AG04450 (cell line): ENCODE measurements around the gene CAPN12. TPM values are rescaled to one million over a fixed set of nuclear protein-coding genes. Genes with fewer than 3 reads are reported as not detected.

Experiments used
- CTCF ChIA-PET: fragments of 300-600, 350-600 bp; formaldehyde crosslinking; extraction: SDS; loops from one replicate; lab custom pipeline; 2022; ENCODE audit warnings: antibody characterized with exemption, inconsistent platforms; lab: Charles Lee
- POLR2A ChIA-PET: fragments of 350-600 bp; formaldehyde crosslinking; extraction: SDS; loops from one replicate; lab custom pipeline; 2021; ENCODE audit warnings: antibody characterized with exemption, inconsistent platforms; lab: Yijun Ruan, JAX
- DNase-seq: peaks from one replicate; pipeline ENCODE4 v3.0.0-alpha.2; 2011; ENCODE audit warnings: low read depth, low spot score
- H3K27ac ChIP-seq: one replicate; pipeline ENCODE4 v1.5.1; 2012; ENCODE audit warnings: low read depth, low read length, control low read depth
- H3K27me3 ChIP-seq: one replicate; pipeline ENCODE4 v1.6.0; 2012; ENCODE audit warnings: low read length; ENCODE audit not compliant: control insufficient read depth, insufficient read depth
- H3K4me3 ChIP-seq: 2 replicates; pipeline ENCODE4 v1.5.1; 2011; ENCODE audit warnings: mild to moderate bottlenecking, low read depth, low read length, control low read depth
- H3K9me3 ChIP-seq: 2 replicates; pipeline ENCODE4 v1.5.1; 2012; ENCODE audit warnings: low read length; ENCODE audit not compliant: control insufficient read depth, insufficient read depth
- CTCF ChIP-seq: IDR thresholded peaks from 2 replicates; pipeline ENCODE4 v1.5.1; 2011; ENCODE audit warnings: low read depth, low read length, control low read depth, inconsistent platforms
- polyA plus RNA-seq: library from polyadenylated mRNA; depleted of rRNA; stranded (reverse); fragments of >200 nt; gene quantifications from 2 replicates; pipeline ENCODE4 v1.2.3, GENCODE V29; 2011

CAPN12 gene
- polyA plus RNA-seq, 1 experiment, result 0.69 TPM

GRCh38 chr19:38706792-38707511 is 37.3 kb downstream of the CAPN12 start:
- Histone ChIP-seq H3K27me3 (no peaks in the 10 kb centered on the region), H3K9me3 (no peaks in the 10 kb centered on the region; the same call in 1 of the 2 replicates), H3K27ac (peak overlapping the region; percentile 21), H3K4me3 (no peak overlapping the region)
- no peak for DNase-seq
- POLR2A ChIA-PET, result interaction anchor here (0.6 kb wide), 1 partner anchor 77 kb away, joined by 4 read pairs; no protein-coding TSS in a partner anchor
- TF ChIP-seq CTCF, result no peak
- CTCF ChIA-PET, result interaction anchor here (0.9 kb wide), 1 partner anchor 21 kb away, joined by 5 read pairs; no protein-coding TSS in a partner anchor

DNA sequence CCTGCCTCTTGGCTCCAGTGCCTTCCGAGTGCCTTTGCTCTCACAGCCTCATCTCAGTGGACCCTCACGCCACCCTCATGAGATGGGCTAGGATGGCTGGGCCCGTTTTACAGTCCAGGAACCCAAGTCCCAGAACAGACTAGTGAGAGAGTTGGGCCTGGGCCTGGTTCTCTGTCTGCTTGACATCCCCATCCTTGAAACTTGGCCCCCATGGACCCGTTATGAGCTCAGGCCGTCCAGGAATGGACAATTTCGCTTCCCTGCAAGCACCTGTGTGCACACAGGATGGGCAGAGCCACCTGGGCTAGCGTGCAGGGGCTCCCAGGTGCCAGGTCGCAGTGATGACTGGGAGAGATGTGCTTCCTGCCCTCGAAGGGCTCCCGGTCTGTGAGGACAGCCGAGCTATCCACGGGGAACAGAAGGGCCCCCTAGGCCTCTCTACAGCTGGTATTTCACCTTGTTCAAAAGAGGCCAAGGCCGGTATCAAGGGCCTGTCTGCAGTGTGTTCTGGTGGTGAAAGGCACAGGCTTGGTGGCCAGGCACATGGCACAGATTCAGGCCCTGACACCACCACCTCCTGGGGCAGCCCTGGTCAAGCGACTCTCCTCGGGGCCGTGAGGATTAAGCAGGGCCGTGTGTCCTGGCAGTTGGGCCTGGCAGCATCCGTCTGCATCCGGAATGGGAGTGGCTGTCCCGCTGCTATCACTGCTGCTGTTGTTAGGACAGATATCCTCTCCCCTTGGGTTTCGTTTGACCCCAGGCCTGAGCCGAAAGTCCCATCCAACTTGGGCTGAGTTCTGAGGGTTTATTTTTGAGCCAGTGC is 38.9 kb downstream of the CAPN12 start:
- Histone ChIP-seq H3K27ac (no peak overlapping the region), H3K27me3 (no peaks in the 10 kb centered on the region), H3K9me3 (no peaks in the 10 kb centered on the region), H3K4me3 (no peak overlapping the region)
- POLR2A ChIA-PET, result no interaction called here
- DNase-seq, result no peak
- CTCF ChIA-PET, result no interaction called here
- TF ChIP-seq CTCF, result no peak

- H3K27me3 ChIP-seq, result no peaks in the 10 kb centered on the region
- DNase-seq, result no peak
- CTCF ChIA-PET, result interaction anchor here (1.0 kb wide), 1 partner anchor 25 kb away, joined by 3 read pairs; no protein-coding TSS in a partner anchor
- no peak overlapping the region for H3K4me3 ChIP-seq
- no peak overlapping the region for H3K27ac ChIP-seq
- H3K9me3 ChIP-seq, result no peaks in the 10 kb centered on the region
- no peak for TF ChIP-seq CTCF
- POLR2A ChIA-PET, result interaction anchor here (0.8 kb wide), 1 partner anchor 9 kb away, joined by 4 read pairs; no protein-coding TSS in a partner anchor
Observed at GRCh38 chr19:38704488-38705026, 39.7 kb downstream of the CAPN12 start.

DNA sequence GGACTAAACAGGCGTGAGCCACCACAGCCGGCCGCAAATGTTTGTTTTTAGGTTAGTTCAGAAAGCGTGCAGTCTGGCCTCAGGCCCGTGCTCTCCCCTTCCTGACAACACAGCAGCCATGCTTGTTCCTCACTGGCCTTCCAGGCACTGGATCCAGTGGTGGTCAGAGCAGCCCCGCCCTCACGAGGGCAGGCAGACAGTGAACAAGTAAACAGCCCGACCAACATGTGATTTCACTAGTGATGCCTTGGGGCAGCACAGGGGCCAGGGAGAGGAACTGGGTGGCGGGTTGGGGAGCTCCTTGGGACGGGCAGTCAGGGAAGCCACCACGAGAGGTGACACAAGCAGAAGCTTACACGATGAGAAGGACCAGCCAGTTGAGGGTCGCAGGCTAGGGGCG is 40.8 kb downstream of the CAPN12 start:
- Histone ChIP-seq H3K27me3 (no peaks in the 10 kb centered on the region), H3K4me3 (no peak overlapping the region), H3K27ac (no peak overlapping the region), H3K9me3 (no peaks in the 10 kb centered on the region)
- DNase-seq, result no peak
- CTCF ChIA-PET, result no interaction called here
- TF ChIP-seq CTCF, result no peak
- POLR2A ChIA-PET, result interaction anchor here (0.7 kb wide), 1 partner anchor 12 kb away, joined by 3 read pairs; no protein-coding TSS in a partner anchor
